Astrocyte (in vitro differentiated cells and primary cell): ENCODE data around the gene TMEM184A. TPM values are rescaled to one million over a fixed set of nuclear protein-coding genes. Genes with fewer than 3 reads are reported as not detected.

Source experiments
- DNase-seq: peaks from one replicate; pipeline ENCODE4 v3.0.0-alpha.2; 2010; ENCODE audit warnings: low read depth
- FAIRE-seq: peaks from 2 replicates; lab custom pipeline; 2011; peaks lifted over from hg19 to GRCh38; lab: Jason Lieb, UNC
- H2AFZ ChIP-seq: 2 replicates; pipeline ENCODE4 v1.6.0; 2012; ENCODE audit warnings: low read depth, low read length, inconsistent platforms
- H3K27ac ChIP-seq: 2 replicates; pipeline ENCODE4 v1.5.1; 2011; ENCODE audit warnings: low read depth, low read length, inconsistent platforms
- H3K27me3 ChIP-seq: 2 replicates; pipeline ENCODE4 v1.6.0; 2011; ENCODE audit warnings: low read length, inconsistent platforms; ENCODE audit not compliant: insufficient read depth
- H3K36me3 ChIP-seq: 2 replicates; pipeline ENCODE4 v1.5.1; 2011; ENCODE audit warnings: low read length, inconsistent platforms; ENCODE audit not compliant: insufficient read depth
- H3K4me1 ChIP-seq: 2 replicates; pipeline ENCODE4 v1.5.1; 2011; ENCODE audit warnings: low read length, inconsistent platforms; ENCODE audit not compliant: insufficient read depth
- H3K4me2 ChIP-seq: 2 replicates; pipeline ENCODE4 v1.6.0; 2012; ENCODE audit warnings: low read length, inconsistent platforms
- H3K4me3 ChIP-seq: 2 replicates; pipeline ENCODE4 v1.5.1; 2011; ENCODE audit warnings: low read depth, mild to moderate bottlenecking, low read length, inconsistent platforms; ENCODE audit not compliant: insufficient read depth
- H3K79me2 ChIP-seq: 2 replicates; pipeline ENCODE4 v1.6.0; 2012; ENCODE audit warnings: mild to moderate bottlenecking, low read length, inconsistent platforms; ENCODE audit not compliant: insufficient read depth
- H3K9ac ChIP-seq: 2 replicates; pipeline ENCODE4 v1.6.0; 2012; ENCODE audit warnings: mild to moderate bottlenecking, low read length, inconsistent platforms
- H3K9me3 ChIP-seq: 2 replicates; pipeline ENCODE4 v1.5.1; 2012; ENCODE audit warnings: low read depth, mild to moderate bottlenecking, low read length, inconsistent platforms; ENCODE audit not compliant: insufficient read depth
- H4K20me1 ChIP-seq: 2 replicates; pipeline ENCODE4 v1.6.0; 2012; ENCODE audit warnings: low read length, inconsistent platforms; ENCODE audit not compliant: insufficient read depth
- H3K27ac Mint-ChIP-seq: one replicate; pipeline ENCODE4 v1.8.0; 2021; ENCODE audit warnings: mild to moderate bottlenecking, mixed read lengths; ENCODE audit not compliant: unreplicated experiment
- H3K27me3 Mint-ChIP-seq: one replicate; pipeline ENCODE4 v1.8.0; 2021; ENCODE audit warnings: low read depth, mixed read lengths; ENCODE audit not compliant: unreplicated experiment
- H3K36me3 Mint-ChIP-seq: one replicate; pipeline ENCODE4 v1.8.0; 2021; ENCODE audit warnings: low read depth, mixed read lengths; ENCODE audit not compliant: unreplicated experiment
- H3K4me1 Mint-ChIP-seq: one replicate; pipeline ENCODE4 v1.8.0; 2021; ENCODE audit warnings: low read depth, mixed read lengths; ENCODE audit not compliant: unreplicated experiment
- H3K4me3 Mint-ChIP-seq: one replicate; pipeline ENCODE4 v1.8.0; 2021; ENCODE audit warnings: mild to moderate bottlenecking, moderate library complexity, mixed read lengths; ENCODE audit not compliant: unreplicated experiment
- H3K9me3 Mint-ChIP-seq: one replicate; pipeline ENCODE4 v1.8.0; 2021; ENCODE audit warnings: mild to moderate bottlenecking, mixed read lengths; ENCODE audit not compliant: unreplicated experiment
- CTCF ChIP-seq: IDR thresholded peaks from 2 replicates; pipeline ENCODE4 v1.5.1; 2011; ENCODE audit warnings: low read depth, mild to moderate bottlenecking, inconsistent platforms, low read length, moderate library complexity; ENCODE audit not compliant: insufficient read depth
- EZH2 ChIP-seq: IDR thresholded peaks from 2 replicates; pipeline ENCODE4 v1.6.1; 2012; ENCODE audit warnings: mild to moderate bottlenecking, low read length, inconsistent platforms; ENCODE audit not compliant: insufficient read depth
- total RNA-seq: library from RNA; stranded (reverse); gene quantifications from 2 replicates; pipeline ENCODE4 v1.2.1, GENCODE V29; 2021

Gene TMEM184A
- total RNA-seq, 1 donor from 2014 or later, result 2.1 TPM

- no peak overlapping the region for H3K4me3 Mint-ChIP-seq
- Histone ChIP-seq H3K9me3 (no peaks in the 10 kb centered on the region), H3K9ac (peak overlapping the region; percentile 100), H3K36me3 (no peaks in the 10 kb centered on the region), H3K27me3 (no peaks in the 10 kb centered on the region), H4K20me1 (peaks cover 9% of the 10 kb centered on the region), H3K4me3 (peak overlapping the region; percentile 60), H3K27ac (peak overlapping the region; percentile 100), H3K4me1 (peaks cover 45% of the 10 kb centered on the region), H2AFZ (no peak overlapping the region), H3K79me2 (peaks cover 71% of the 10 kb centered on the region), H3K4me2 (peak overlapping the region; percentile 97)
- TF ChIP-seq EZH2 (no peak), CTCF (no peak)
- no peak for FAIRE-seq
- no peaks in the 10 kb centered on the region for H3K9me3 Mint-ChIP-seq
- no peak for DNase-seq
- H3K27me3 Mint-ChIP-seq, result no peaks in the 10 kb centered on the region
- H3K27ac Mint-ChIP-seq, result no peak overlapping the region
- peaks cover 4% of the 10 kb centered on the region for H3K36me3 Mint-ChIP-seq
- peaks cover 18% of the 10 kb centered on the region for H3K4me1 Mint-ChIP-seq
These were observed 17.3 kb downstream of the TMEM184A start for GRCh38 chr7:1538544-1539180.

- H3K4me3 ChIP-seq, result peak overlapping the region; percentile 60
- DNase-seq, result peak; percentile 92
- peak overlapping the region; percentile 69 for H3K4me3 Mint-ChIP-seq
- peak overlapping the region; percentile 98 for H3K27ac Mint-ChIP-seq
- FAIRE-seq, result peak; percentile 76
- no peaks in the 10 kb centered on the region for H3K27me3 ChIP-seq
- H3K9me3 ChIP-seq, result no peaks in the 10 kb centered on the region
- peak overlapping the region; percentile 97 for H3K4me2 ChIP-seq
- H3K4me1 ChIP-seq, result peaks cover 53% of the 10 kb centered on the region
- H2AFZ ChIP-seq, result no peak overlapping the region
- H3K36me3 ChIP-seq, result no peaks in the 10 kb centered on the region
- no peaks in the 10 kb centered on the region for H3K9me3 Mint-ChIP-seq
- peak overlapping the region; percentile 100 for H3K27ac ChIP-seq
- peak overlapping the region; percentile 100 for H3K9ac ChIP-seq
- peaks cover 26% of the 10 kb centered on the region for H3K4me1 Mint-ChIP-seq
- TF ChIP-seq CTCF (no peak), EZH2 (no peak)
- peaks cover 17% of the 10 kb centered on the region for H4K20me1 ChIP-seq
- H3K27me3 Mint-ChIP-seq, result no peaks in the 10 kb centered on the region
- peaks cover 79% of the 10 kb centered on the region for H3K79me2 ChIP-seq
- H3K36me3 Mint-ChIP-seq, result peaks cover 4% of the 10 kb centered on the region
These were observed 18.2 kb downstream of the TMEM184A start for GRCh38 chr7:1537535-1538412.
